NCI-H146 treated with DMSO at 0.1 percent for 48 hours (cell line): Measurements from ENCODE around the gene ACBD6.

Experiments used
- DNase-seq: peaks from one replicate; lab custom pipeline; 2025; ENCODE audit not compliant: unreplicated experiment; lab: John Stamatoyannopoulos, UW

ACBD6 gene

DNA sequence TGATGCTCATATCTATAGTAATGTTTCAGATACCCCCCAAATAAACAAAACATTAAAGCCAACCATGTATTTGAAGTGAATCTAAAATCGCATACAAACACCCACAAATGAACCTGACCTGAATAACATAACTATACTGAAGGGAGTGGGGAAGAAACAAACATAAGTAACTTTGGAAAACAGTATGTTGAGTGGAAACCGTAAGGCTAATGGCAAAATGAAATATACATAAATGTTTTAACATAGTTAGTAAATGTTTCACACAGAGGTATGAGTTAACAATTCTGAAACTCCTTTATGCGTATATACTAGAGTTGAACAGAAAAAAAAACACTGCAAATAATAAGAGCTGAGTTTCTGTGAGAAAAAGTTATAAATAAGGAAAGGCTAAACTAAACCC, 125.6 kb downstream of the ACBD6 start:
- no peak for DNase-seq

DNA sequence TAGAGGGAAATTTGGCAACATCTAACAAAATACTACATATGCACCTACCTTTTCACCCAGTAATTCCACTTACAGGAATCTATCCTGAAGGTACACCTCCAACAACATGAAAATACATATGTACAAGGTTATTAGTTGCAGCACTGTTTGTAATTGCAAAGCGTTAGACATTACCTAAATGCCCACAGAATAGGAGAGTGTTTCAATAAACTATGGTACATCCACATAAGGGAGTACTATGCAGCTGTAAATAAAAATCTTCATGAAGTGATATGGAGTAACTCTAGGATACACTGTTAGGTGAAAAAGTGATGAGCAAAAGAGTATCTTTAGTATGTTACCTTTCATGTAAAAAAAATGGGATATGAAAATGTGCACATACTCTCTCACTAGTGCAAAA, 126.1 kb downstream of the ACBD6 start:
- DNase-seq, result no peak

DNA sequence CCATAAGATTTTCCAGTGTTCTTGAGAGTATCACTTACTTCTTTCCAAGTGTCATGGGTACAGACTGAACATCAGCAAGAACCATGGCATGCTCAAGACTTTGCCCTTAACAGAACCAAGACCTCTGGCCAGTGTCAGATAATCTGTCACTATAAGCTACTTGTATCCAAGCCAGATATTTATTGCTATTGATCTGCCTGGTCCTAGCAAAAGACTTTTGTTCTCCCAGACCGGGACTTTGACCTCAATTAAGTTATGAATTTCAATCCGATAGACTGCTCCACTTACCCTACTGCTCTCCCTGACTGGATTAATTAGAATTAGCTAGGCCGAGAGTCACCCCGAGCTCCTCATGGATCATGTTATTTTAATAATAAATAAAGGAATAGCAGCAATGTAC, 129.6 kb downstream of the ACBD6 start:
- DNase-seq, result no peak

DNA sequence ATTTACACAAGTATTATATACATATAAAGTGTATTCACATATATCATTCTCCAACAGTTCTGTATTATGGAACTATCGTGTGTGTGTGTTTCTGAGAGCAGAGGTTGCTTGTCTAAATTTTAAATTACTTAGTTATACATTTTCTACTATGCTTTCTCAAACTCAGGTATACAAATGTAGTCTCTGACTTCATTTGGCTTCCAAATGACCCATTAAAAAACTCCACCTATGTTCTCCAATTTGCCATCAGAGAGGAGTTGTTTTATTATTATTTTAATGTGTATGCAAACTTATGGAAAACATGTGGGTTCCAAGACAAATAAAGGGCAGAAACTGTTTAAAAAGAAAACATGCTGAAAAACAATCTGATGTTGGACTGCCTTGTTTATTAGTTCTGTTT, 131.8 kb downstream of the ACBD6 start:
- no peak for DNase-seq

DNA sequence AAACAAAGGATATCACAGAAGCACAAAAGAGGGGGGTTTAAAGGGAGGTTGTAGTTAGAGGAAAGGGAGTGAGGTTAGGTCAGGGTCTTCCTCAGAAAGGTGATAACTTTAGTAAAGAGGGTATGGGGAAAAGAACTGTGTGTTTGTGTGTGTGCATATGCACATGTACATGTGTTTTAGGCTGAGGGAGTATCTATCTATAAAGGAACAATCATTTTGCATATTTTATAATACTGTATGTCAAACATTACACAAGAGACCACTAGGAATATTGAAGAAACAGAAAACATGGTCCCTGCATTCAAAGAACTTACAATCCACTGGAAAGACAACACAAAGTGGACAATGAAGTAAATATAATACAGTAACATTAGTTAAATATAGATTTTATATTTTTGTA, 132.2 kb downstream of the ACBD6 start:
- DNase-seq, result no peak

DNA sequence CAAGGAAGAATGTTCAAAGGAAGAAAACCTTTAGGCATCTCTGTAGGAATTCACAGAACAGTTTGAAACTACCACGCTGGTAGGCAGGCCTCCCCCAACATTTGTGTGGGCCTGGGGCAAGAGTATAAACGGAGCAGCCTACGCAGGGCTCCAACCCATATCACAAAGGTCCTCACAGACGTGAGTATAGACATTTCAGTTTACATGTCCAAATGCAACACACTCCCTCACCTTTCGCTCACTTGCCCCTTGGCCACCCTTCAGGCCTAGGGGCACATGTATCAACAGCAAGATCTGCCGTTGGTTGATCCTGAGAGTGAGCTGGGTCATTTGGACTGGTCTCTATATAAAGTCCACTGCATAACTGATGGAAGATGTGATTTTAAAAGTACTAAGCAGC, 133.3 kb downstream of the ACBD6 start:
- no peak for DNase-seq

DNA sequence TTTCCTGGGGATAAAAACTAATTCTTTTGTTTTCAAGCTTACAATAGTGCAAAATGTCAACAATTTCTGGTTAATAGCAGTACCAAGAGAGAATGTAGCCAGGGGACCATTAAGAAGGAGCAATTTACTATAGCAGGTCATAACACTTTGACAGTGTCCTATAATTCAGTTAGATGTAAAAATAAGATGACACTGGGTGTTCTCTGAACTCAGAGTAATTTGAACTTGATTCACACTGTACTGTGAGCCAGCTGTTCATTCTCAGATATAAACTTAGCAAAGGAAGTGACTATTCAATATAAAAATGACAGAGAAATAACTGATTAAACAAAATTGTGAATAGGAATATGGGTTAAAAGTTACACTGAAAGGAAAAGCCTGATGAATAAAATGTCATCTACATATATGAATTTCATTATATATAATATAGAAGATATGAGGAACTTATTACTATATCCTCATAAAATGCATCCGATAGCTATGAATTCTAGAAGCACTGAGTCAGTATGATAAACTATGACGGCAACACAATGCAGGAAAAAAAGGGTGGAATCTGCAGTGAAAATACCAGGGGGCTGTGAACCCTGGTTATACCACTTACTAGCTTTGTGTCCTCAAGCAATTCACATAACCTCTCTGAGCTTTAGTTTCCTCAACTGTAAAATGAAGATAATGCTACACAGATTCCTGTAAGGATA, 135.9 kb downstream of the ACBD6 start:
- no peak for DNase-seq

DNA sequence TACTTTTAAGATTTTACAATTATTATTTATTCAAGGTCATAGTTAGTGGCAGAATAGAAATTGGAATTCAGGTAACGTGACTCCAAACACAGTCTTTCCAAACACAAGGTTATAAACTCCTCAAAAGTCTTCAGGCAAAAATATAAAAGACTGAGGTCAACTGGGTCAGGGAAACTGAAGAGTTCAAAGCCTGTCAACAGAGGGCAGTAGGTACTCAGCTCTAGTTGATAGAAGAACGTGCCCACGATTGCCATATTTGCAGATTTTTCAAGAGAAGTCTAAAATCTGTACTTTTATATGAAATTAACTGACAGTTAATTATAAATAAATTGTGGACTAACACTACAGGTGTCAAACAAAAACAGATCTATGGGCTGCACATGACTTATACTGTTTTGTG, 137.3 kb downstream of the ACBD6 start:
- DNase-seq, result peak; percentile 19

DNA sequence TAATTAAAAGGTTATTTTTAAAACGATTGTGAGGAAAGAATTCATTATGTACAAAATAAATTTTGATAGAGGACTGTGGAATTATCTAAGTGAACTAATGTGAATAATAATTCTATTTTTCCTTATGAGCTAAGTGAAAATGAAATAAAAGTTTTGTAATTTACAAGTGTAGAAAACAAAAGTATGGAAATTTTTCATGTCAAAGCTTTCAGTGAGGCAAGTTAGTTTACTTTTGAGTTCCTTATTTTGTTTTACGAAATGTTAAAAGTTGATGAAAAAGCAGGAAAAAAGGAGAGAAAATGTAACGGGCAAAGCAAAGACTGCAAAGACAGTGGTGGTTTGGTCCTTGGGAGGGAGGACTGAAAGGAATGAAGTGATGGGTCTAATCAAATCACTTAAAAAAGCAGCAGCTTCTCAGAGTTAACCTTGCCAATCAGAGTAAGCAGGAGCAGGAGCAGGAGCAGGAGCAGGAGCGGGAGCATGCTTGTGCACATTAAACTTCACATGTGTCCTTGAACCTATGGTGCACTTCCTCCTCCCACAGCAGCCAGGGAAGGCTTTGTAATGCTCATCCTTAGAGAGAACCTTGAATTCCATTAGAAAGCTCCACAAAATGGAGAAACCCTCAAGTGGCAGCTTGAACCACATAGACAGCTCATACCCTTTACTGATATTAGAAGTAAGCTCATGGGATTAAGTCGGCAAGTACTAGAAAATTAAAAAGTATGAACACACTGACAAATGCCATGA, 139.0 kb downstream of the ACBD6 start:
- no peak for DNase-seq

DNA sequence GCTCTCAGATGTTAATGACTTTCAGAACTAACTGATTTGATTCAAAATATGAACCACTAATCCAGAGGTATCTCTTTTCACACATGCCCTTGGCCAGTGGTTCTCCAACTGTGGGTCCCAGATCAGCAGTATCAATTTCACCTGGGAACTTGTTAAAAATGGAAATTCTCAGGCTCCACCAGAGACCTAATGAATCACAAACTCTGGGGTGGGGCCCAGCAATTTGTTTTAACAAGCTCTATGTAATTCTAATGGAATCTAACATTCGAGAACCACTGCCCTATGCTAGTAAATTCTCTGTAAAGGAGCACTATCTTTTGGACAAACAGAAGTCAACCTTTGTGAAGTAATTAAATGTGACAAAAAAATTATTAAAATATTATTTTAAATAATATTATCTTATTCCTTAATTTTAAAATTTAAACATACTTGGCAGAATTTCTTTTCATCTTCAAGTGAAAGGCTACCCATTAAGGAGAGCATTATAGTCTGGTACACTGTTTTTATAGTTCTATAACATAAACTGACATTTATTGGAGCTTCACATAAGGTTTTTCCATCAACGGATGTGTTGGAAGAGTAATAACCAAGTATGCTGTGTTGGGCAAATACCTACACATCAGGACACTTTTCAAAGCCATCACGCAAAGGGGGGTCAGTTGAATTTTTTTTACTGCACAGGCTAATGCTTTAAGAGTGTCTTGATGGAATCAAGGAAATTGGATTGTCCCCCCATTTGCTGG, 141.9 kb downstream of the ACBD6 start:
- no peak for DNase-seq

DNA sequence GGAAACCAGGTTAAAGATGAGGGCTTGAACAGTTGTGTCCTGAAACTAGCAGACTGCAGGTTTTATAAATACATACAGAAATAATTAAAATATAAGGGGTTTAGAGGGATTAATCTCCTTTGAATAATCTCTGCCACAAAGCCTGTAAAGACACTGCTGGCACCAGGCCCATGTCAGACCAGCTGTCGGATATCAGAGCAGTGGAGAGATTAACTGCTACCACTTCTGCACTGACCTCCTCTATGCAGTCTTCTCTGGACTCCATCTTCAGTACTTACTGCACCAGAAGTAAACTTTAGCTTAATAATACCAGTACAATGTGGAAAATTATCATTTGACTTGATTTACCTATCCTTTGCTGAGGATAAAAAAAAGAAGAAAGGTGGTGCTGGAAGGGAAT, 143.7 kb downstream of the ACBD6 start:
- DNase-seq, result no peak

DNA sequence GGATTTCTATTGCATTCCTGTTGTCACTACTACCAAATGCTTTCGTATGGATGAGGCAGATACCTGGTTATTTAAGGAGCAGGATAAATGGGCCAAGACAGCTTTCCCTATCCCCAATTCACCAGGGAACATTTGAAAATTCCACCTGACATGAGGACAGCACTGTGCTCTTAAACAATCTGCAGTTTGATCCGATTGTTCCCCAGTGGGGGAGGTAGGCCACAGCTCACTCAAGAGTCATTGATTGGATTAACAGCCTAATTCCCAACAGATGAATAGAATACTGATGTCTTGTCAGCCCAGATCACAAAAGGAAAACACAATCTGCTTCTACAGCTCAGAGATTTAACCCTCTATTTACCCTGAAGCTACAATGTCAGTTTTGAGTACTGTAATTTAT, 148.4 kb downstream of the ACBD6 start:
- no peak for DNase-seq

DNA sequence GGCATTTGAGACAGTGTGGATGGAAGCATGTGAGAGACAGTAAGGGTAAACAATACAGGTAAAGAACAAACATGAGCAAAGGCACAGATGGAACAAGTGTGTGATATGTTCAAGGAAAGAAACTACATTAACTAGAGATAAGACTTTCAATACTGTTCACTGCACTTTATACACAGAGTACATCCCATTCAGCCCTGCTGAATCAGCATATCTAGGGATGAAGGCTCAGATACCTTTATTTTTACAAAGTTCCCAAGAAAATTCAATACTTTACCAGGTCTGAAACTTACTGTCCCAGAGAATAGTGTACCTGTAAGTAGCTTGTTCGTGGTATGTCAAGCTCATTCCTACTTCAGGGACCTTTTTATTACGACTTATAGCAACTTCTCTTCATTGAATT, 149.8 kb downstream of the ACBD6 start:
- no peak for DNase-seq

DNA sequence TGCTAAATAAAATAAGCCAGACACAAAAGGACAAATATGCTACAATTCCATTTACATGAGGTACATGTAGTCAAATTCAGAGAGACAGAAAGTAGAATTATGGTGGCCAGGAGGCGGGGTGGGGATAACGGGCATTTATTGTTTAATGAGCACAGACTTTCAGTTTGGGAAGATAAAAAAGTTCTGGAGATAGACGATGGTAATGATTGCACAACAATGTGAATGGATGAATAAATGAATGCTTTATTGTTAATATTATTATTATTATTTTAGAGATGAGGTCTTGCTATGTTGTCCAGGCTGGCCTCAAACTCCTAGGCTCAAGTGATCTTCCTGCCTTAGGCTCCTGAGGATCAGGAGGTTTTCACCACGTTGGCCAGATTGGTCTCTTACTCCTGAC, 150.4 kb downstream of the ACBD6 start:
- no peak for DNase-seq

DNA sequence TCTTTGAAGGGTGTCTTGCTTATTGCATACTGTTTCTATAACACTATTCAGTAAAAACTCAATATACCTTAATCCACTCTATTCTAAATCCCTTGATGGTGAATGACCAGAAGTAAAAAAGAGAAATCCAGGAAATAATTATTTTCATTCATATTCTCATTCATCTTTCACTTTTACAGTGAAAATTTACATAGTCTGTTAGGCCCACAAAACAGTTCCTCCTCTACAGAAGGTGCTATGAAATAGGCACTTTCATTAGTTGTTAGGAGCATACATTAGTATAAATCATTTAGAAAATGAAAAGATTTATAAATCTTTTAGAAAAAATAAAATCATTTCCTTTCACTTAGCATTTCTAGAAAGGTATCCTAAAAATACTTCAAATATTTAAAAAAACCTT, 157.2 kb downstream of the ACBD6 start:
- no peak for DNase-seq

DNA sequence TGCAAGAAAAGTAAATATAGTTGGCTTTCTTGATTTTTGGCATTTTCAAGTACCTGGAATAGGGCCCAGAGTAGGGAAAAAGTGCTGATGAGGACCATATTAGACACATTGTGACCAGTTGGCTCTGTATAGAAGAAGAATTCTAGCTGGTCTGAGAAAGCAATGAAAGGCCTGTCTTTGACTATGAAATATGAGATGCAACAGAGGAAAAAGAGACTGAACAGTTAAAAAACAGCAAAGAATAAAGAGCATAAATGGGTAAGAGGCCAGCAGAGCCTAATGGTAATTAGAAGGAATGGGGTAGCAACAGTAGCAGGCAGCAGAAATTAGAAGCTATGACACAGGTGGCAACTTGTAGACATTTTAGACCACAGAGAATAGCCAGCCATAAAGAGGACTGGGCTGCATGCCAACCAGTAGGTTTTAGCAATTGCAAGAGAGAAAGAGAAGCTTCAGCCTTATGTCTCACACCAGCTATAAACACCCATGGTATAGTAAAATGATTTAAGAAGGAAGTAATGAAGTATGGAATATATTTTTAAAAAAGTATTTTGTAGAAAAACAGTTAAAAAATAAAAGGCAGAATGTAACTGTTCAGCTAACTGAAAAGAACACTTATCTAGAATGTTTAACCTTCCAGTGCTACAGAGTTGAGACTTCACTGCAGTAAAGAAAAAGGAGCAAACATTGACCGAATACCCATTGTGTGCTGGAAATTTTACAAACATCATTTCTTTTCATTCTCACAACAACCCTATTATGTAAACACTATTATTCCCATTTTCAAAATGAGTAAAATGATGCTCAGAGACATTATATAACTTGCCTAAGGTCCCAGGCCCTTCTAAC, 158.2 kb downstream of the ACBD6 start:
- peak; percentile 81 for DNase-seq

DNA sequence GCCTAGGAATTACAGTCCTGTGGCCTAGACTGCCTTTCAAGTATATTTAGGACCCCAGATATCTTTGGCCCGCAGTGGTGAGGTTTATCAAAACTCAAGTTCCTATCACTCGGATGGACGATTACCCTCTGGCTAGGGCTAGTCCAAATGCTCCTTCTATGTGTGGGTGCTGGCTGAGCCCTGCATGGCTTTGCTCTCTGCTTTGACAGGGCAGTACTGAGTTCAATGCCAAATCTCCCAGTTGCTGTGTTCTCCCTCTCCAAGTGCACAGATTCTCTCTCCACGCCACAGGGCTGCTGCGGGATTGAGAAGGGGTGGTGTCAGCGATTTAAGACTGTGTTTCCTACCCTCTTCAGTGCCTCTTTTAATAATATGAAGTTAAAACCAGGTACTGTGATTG, 175.3 kb downstream of the ACBD6 start:
- DNase-seq, result no peak

DNA sequence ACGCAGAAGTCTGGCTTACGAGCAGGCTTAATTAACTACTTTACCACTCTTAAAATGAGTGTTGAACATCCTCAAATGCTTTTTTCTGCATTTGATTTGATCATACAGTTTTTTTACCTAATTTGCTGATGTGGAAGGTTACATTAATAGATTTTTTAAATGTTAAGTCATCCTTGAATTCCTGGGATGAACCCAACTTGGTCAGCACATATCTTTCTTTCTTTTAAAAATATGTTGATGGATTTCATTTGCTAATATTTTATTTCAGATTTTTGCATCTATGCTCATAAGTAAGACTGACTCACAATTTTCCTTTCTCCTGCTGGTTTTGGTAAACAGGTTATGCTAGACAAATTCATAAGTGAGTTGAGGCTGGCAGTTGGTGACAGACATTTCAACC, 189.5 kb downstream of the ACBD6 start:
- no peak for DNase-seq

DNA sequence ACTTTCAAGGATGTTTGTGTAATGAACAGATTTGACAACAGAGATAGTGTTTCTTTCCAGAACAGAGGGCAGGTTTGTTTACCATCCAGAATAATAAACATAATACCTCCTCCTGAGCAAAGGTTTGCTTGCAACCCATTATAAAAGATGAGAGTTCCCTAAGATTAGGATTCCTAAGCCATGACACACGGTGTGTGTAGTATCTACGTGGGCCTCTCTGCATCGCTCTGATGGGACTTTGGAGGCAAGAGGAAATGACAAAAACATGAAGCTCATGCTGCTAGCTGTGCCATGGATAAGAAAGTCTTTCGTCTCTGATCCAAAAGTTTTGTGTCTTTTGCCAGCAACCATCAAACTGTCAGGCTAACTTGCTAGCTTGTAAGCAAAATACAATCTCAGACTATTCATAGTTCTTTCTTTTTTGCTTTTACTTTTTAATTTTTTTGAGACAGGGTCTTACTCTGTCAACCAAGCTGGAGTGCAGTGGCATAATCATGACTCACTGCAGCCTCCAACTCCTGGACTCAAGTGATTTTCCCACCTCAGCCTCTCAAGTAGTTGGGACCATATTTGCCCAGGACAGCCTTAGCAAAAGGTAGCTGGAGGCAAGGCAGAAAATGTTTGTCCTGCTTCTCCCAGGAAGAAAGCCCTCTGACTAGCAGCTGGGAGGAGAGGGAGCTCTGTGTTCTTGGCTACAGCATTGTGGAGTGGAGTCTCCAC, 191.2 kb downstream of the ACBD6 start:
- no peak for DNase-seq

DNA sequence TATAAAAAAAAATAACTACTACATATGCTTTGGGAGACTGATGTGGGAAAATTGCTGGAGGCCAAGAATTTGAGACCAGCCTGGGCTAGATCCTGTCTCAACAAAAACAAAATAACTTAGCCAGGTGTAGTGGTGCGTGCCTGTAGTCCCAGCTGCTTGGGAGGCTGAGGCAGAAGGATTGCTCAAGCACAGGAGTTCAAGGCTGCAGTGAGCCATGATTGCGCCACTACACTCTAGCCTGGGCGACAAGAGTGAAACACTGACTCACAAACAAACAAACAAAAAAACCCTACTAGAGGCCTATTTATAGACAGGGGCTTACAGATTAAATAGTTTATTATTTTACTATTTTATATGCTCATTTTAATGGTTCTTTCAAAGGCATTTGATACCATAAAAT, 192.3 kb downstream of the ACBD6 start:
- no peak for DNase-seq

DNA sequence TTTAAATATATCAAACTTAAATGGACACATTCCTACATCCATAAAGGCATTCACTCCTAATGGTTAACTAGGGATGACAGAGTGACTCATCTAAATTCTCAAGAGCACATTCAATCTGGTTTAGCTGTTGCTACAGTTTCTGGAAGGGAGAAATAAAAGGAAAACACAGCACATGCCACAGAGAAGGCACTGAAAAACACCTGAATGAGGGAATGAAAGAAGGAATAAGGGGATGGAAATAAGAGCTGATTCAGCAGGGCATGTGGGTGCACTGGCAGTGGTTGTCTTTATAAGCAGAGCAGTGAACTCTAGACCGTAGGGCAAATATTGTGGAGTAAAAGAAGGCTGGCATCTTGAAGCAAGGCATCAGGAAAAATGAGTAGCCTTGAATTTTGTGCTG, 193.0 kb downstream of the ACBD6 start:
- no peak for DNase-seq
